DMS79 treated with DMSO at 0.1 percent for 48 hours (cell line): ENCODE data around the gene DCDC2.
"Not testable (repeated sequence)": the region's sequence is repeated elsewhere in the genome, so short reads cannot be mapped to it uniquely, and the experiment has no call there.

Source experiments
- DNase-seq: peaks from one replicate; lab custom pipeline; 2025; lab: John Stamatoyannopoulos, UW

Gene DCDC2

GRCh38 chr6:24357336-24358218 is at the start of gene DCDC2:
Gene DCDC2 (minus strand): TSS chr6:24358059. CDS start chr6:24357750, 309 bp downstream.
- peak; percentile 53 for DNase-seq

GRCh38 chr6:24405262-24405661 is 47.4 kb upstream of the DCDC2 start:
- DNase-seq: no peak

- DNase-seq: peak; percentile 15
Observed at GRCh38 chr6:24403501-24403824, 45.6 kb upstream of the DCDC2 start.

GRCh38 chr6:24402697-24403500 is 45.0 kb upstream of the DCDC2 start, which contains the start of gene MRS2:
Gene MRS2 (plus strand): TSS chr6:24402936. CDS start chr6:24403047, 111 bp downstream.
- peak; percentile 93 for DNase-seq

GRCh38 chr6:24401458-24401857 is 43.6 kb upstream of the DCDC2 start:
- DNase-seq: no peak

- DNase-seq: not testable (repeated sequence)
Observed at GRCh38 chr6:24400045-24401039, 42.5 kb upstream of the DCDC2 start.

- DNase-seq: no peak
Observed at GRCh38 chr6:24397631-24398030, 39.8 kb upstream of the DCDC2 start.

GRCh38 chr6:24396824-24397223 is 39.0 kb upstream of the DCDC2 start:
- DNase-seq: no peak

GRCh38 chr6:24394780-24395437 is 37.0 kb upstream of the DCDC2 start:
- no peak for DNase-seq

GRCh38 chr6:24394061-24394779 is 36.4 kb upstream of the DCDC2 start:
- DNase-seq: no peak

GRCh38 chr6:24391756-24392405 is 34.0 kb upstream of the DCDC2 start:
- DNase-seq: no peak

- no peak for DNase-seq
Observed at GRCh38 chr6:24391208-24391607, 33.3 kb upstream of the DCDC2 start.

- no peak for DNase-seq
Observed at GRCh38 chr6:24387818-24388217, 30.0 kb upstream of the DCDC2 start.

GRCh38 chr6:24385536-24386269 is 27.8 kb upstream of the DCDC2 start:
- no peak for DNase-seq

GRCh38 chr6:24384369-24385130 is 26.7 kb upstream of the DCDC2 start:
- DNase-seq: not testable (repeated sequence)

- DNase-seq: not testable (repeated sequence)
Observed at GRCh38 chr6:24382891-24383494, 25.1 kb upstream of the DCDC2 start.

- no peak for DNase-seq
Observed at GRCh38 chr6:24382220-24382540, 24.3 kb upstream of the DCDC2 start.
